GM19351 (cell line): ENCODE data around the gene SRPX2.

Experiments
- ATAC-seq: cut with Tn5 transposase; IDR thresholded peaks from one replicate; pipeline ENCODE4 v1.9.1; 2021; ENCODE audit warnings: mild to moderate bottlenecking, moderate library complexity; ENCODE audit not compliant: unreplicated experiment

Gene SRPX2

DNA sequence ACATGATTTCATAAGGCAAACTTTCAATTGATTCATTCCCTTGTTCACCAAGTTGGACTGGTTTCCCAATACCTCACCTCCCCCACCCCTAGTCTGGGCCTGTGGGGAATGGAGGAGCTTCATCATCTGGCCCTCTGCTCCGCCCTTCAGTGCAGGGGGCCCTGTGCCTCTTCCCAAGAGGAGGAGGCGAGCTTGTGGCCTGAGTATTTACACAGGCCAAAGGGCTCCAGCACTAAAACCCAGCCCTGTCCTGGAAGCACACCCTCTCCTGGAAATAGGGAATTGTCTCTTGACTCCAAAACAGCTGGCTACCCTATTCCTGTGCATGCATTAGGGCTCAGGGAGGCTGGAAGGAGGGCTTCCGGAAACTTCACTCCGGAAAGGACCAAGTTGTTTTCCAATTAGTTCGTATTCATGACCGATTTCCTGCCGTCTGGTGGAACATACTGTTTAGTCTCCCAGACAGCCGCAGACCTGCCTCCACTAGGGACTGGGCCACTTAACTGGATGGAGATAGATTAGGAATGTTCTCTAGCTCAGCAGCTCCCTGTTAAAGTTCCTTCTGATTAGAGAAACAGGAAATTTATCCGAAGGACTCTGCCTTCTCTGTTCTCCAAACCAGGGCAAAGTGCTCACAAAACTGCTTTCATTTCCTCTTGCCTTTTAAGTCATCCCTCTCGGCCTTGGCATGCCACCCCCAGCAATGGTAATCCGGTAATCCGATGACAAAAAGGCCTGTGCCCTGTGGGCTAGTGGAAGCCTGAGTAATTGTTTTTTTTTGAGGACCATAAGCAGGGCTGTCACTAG, 5.8 kb downstream of the SRPX2 start:
- no peak for ATAC-seq

DNA sequence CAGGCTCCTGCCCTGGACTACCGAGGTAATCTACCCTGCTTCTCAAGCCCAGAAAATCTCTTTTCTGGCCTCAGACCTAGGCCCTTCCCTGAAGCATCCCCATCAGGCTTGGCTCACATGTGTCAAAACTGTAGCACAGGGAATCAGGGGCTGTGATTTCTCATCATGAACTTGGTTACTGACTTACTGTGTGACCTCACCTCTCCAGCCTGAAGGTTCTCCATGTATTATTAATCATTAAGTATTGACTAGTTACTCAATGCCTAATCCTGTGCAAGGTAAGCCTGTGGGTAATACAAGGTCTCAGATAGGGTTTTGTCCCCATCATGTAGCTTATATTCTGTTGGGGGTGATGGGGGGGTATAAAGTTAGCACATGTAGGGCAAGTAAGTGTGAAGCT, 6.8 kb downstream of the SRPX2 start:
- ATAC-seq = no peak

DNA sequence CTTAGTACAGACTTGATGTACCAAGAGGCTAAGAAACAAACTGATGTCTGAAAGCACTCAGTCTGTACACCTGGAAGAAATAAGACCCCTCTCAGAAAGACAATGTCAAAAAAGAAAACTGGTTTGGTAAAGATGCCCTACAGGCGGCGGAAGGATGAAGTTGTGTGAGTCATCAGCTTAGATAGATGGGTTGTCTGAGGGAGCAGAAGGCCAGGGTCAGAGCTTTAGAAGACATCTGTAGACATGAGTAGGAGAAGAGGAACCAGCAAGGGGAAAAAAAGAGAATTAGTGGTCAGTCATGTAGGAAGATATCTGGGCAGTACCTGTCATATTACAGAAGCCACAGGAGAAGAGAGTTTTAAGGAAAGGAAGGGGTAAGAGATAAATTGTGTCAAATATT, 8.3 kb downstream of the SRPX2 start:
- no peak for ATAC-seq

DNA sequence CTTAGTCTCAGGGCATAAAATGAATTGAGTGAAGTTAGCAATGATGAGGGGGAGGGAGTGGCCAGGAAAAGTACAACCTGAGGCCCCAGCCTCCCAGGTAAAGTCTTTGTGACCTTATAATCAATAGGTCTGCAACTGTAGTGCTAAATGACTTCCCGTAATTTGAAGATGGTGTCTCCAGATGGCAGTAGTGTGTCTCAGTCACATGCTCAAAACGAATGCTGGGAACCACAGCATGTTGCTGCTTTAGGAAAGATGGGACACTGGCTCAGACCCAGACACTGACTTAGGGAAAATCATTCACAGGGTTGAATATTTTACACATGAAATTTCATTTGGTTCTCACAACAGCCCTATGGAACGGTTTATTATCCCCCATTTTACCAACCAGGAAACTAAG, 10.3 kb downstream of the SRPX2 start:
- no peak for ATAC-seq

DNA sequence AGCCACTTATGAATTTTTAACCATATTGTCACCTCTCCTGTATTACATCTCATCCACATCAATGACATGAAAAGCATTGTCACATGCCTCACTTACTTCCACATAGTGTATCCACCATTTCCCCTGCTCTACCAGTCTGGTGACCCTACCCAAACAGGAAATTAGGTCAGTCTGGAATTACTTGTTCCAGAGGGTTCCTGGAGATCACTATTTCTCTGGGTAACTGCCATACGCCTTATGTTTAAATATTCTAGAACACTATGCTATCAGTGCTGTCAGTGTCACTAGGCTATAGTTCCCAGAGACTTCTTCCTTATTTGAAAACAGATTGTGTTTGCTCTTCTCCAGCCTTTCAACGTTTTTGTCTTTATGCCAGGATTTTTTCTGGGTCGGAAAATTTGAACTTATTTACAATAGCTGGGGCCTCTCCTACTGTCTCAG, 15.0 kb downstream of the SRPX2 start:
- ATAC-seq = no peak

- ATAC-seq = no peak
Measured at GRCh38 chrX:100659431-100660137, 15.6 kb downstream of the SRPX2 start.

- ATAC-seq = no peak
Measured at GRCh38 chrX:100662170-100662569, 18.2 kb downstream of the SRPX2 start.

- no peak for ATAC-seq
Measured at GRCh38 chrX:100662796-100663195, 18.8 kb downstream of the SRPX2 start.

- ATAC-seq = no peak
Measured at GRCh38 chrX:100663642-100664041, 19.6 kb downstream of the SRPX2 start.

DNA sequence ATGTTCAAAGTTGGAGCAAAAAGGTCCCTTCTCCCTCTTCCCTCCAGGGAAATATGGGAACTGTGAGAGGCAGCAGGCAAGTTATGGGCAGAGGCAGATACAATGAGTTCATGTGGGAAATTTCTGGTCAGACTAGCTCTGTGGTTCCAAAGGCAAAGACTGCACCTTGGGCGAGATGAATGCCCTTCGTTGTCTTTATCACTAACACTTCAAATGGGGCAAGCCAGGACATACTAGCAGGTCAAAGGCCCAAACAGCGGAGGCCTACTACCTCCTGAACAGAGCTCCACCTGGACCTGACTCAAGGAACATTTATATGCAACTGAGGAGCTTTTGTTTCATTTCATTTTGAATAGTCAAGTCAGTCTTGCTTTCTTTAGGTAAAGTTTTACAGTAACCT, 29.0 kb downstream of the SRPX2 start:
- ATAC-seq = no peak

GRCh38 chrX:100673397-100673953, 29.5 kb downstream of the SRPX2 start:
- no peak for ATAC-seq

GRCh38 chrX:100674705-100675104, 30.7 kb downstream of the SRPX2 start:
- peak; percentile 54 for ATAC-seq

- ATAC-seq = no peak
Measured at GRCh38 chrX:100677611-100678181, 33.7 kb downstream of the SRPX2 start.

DNA sequence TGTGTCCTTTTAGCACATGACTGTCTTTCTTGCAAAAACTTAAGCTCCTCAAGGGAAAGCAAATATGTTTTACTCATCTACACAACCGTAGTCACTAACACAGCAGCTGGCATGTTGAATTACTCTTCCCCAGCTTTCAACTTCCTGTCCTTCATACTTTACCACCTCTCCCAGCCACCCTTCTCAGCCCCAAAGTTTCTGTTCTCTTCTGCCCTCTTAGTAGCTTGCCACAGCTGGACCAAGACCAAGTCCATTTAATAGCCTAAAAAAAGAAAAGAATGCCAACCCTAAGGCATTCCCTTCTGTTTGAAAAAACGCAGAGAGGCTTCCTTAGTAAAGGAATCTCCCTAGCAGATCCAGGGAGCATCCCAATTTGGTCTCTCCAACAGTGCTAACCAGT, 36.8 kb downstream of the SRPX2 start:
- ATAC-seq = no peak

- no peak for ATAC-seq
Measured at GRCh38 chrX:100681599-100681998, 37.6 kb downstream of the SRPX2 start.

DNA sequence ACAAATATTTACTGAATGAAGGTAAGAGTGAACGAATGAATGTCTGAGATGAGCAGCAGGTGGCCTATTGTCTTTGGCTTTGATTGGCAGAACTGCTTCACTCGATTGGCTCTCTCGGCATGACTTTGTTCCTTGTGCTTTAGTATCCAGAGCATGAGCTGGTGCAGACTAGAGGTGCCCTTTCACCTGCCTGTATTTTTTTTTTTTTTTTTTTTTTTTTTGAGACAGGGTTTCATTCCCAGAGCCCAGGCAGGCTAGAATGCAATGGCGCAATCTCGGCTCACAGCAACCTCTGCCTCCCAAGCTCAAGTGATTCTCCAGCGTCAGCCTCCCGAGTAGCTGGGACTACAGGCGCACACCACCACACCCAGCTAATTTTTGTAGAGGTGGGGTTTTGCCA, 38.9 kb downstream of the SRPX2 start:
- ATAC-seq = no peak

DNA sequence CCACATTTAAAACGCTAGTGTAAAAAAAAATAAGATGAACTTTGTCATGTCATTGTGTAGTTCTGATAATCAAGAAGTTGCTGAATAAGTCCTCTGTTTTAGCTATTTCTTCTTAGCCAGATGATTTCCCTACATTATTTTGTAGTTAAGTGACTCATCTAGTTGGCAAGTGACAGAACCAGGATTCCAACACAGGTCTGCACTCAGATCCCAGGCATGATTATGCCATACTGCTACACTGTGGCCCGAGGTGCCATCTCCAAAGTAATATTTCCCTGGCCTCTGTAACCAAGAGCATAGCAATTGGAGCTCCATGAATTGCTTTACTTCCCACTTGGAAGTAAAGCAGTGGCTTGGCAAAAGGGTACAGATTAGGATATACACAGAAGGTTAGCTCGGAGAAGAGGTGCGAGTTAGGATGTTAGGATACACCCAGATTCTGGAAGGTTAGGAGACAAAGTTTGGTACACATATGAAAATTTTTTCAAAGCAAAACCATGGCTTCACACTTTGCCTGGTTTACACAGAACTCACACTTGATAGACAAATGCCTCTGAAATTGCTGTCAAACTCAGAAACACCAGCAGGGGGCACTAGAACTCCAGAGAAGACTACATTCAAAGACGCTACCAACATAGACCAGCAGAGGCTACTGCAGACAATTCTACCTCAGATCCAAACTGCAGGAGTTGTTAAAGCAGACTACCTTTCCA, 41.4 kb downstream of the SRPX2 start:
- peak; percentile 77 for ATAC-seq

GRCh38 chrX:100685997-100686305, 42.0 kb downstream of the SRPX2 start:
- ATAC-seq = no peak

DNA sequence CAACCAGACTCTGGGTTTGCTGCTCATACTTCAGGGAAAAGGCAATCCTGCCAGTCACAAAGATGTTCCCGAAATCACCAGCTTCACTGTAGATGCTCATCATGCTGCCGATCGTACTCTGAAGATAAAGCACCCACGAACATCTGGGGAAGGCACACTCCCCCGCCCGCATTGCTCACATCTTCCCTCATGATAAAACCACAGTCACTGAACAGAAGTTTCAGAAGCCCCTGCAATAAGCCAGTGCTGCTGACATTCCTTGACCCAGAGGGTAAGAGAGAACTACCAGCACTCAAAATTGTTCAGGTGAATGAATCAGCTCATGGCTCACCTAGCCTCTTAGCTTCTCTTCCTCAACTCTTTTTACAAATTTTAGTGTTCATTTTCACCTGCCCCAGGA, 43.1 kb downstream of the SRPX2 start:
- ATAC-seq = peak; percentile 49

GRCh38 chrX:100687546-100687945, 43.5 kb downstream of the SRPX2 start:
- peak; percentile 78 for ATAC-seq

DNA sequence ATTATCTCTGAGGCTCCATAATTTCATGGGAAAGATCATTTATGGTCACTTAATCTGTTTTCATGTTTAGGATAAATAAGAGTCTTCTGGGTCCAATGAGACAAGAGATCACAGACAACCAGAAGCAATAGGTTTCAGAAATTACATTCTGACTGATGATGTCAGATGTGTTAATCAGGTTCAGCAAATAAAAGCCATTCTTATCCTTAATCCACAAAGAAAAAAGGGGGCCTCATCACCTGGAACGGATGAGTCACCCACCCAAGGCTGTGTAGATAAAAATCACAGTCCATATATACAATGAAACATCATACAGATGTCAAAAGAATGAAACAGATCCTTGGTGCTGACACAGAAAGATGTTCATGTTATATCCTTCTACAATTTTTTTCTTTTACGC, 51.3 kb downstream of the SRPX2 start:
- ATAC-seq = no peak
